Measurements from ENCODE around the gene ZYG11A. TPM values are rescaled to one million over a fixed set of nuclear protein-coding genes. Genes with fewer than 3 reads are reported as not detected.

ZYG11A gene
- total and polyA plus RNA-seq, 2 donors (not counting 3 experiments of a cell fraction or from before 2014, with no cell fraction given) = 0.40 to 2.1 TPM

DNA sequence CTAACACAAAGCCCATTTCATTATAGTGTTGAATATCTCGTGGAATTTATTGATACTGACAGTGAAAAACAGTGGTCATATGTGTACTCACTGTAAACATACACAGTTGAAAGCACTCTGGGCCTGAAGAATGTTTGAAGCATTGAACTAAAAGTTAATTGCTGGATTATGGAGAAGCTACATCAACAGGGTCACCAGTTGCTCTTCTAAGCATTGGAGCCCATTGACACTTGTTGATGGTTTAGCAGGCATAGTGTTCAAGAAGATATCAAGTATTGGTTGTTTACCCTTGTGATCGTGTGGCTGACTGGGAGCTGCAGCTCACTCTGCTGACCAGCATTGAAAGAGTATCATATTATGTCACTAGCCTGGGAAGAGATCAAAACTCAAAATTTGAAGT lies 10.3 kb downstream of the ZYG11A start:
- BruUV-seq (replicated peaks) = no TSS peak
- DNase-seq (ENCODE audit: low read depth, low spot score) = no peak
- FAIRE-seq = no peak

More for the DNA sequence above, 10.3 kb downstream of the ZYG11A start:
- Histone ChIP-seq H3K4me2 (ENCODE audit: insufficient read depth, low read length) (no peak overlapping the region), H3K9me1 (replicated peaks; ENCODE audit: control insufficient read depth, extremely low read depth, insufficient read depth, low read length) (no peaks in the 10 kb centered on the region), H3K4me1 (ENCODE audit: control insufficient read depth, extremely low read depth, insufficient read depth, low read length) (no peaks in the 10 kb centered on the region), H3K9ac (replicated peaks; ENCODE audit: extremely low read depth, insufficient read depth, low read length) (no peak overlapping the region), H4K20me1 (replicated peaks; ENCODE audit: control insufficient read depth, extremely low read depth, insufficient read depth, low read length) (no peaks in the 10 kb centered on the region), H3K4me3 (replicated peaks in 1 of 3; ENCODE audit: insufficient read depth in 1 of 3, low read depth in 1 of 3, low read length in 3 of 3) (no peak overlapping the region), H3K36me3 (ENCODE audit: control insufficient read depth in 2 of 2, extremely low read depth in 1 of 2, insufficient read depth in 2 of 2, low read length in 2 of 2) (no peaks in the 10 kb centered on the region), H3K79me2 (ENCODE audit: control insufficient read depth, insufficient read depth, low read length) (no peaks in the 10 kb centered on the region), H3K27ac (ENCODE audit: insufficient read depth, low read depth, low read length) (no peak overlapping the region), H3K27me3 (ENCODE audit: control insufficient read depth in 2 of 2, insufficient read depth in 2 of 2, low read length in 2 of 2) (no peaks in the 10 kb centered on the region), H2AFZ (ENCODE audit: low read depth, low read length) (no peak overlapping the region), H3K9me3 (replicated peaks; ENCODE audit: control insufficient read depth, insufficient read depth, low read length) (no peaks in the 10 kb centered on the region)
- ChIA-PET POLR2A (no interaction called here), CTCF (interaction anchor here (1.3 kb wide), 1 partner anchor 16 kb away, joined by 3 read pairs; no protein-coding TSS in a partner anchor)
- dilution Hi-C loops (cut with MboI; ENCODE audit: extremely low pct_ligation_motif_present, low sequenced_read_pairs) (no loop called here), intact Hi-C loops (cut with micrococcal nuclease) (no loop called here)
- TF ChIP-seq, protein P1, sequence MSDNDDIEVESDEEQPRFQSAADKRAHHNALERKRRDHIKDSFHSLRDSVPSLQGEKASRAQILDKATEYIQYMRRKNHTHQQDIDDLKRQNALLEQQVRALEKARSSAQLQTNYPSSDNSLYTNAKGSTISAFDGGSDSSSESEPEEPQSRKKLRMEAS (IDR thresholded peaks at IDR 0.05; ENCODE audit: insufficient read depth, insufficient read length) = no peak
- TF ChIP-seq JUN (IDR thresholded peaks at IDR 0.05; ENCODE audit: borderline replicate concordance, insufficient read depth, insufficient read length, low read depth) (no peak), GATA2 (IDR thresholded peaks at IDR 0.05; ENCODE audit: insufficient read depth, insufficient read length, low read depth, low read length) (no peak), POLR2AphosphoS5 (IDR thresholded peaks at IDR 0.05; ENCODE audit: insufficient read depth, low read depth, low read length) (no peak), FOS (IDR thresholded peaks at IDR 0.05; ENCODE audit: borderline replicate concordance, insufficient read depth, low read length) (no peak), MYC (IDR thresholded peaks at IDR 0.05; ENCODE audit: low read depth, low read length) (no peak), POLR2A (IDR thresholded peaks at IDR 0.05; ENCODE audit: low read depth, low read length) (no peak), EZH2 (IDR thresholded peaks at IDR 0.05; ENCODE audit: borderline replicate concordance, low read depth, low read length, severe bottlenecking) (no peak)
- TF ChIP-seq, protein P2, sequence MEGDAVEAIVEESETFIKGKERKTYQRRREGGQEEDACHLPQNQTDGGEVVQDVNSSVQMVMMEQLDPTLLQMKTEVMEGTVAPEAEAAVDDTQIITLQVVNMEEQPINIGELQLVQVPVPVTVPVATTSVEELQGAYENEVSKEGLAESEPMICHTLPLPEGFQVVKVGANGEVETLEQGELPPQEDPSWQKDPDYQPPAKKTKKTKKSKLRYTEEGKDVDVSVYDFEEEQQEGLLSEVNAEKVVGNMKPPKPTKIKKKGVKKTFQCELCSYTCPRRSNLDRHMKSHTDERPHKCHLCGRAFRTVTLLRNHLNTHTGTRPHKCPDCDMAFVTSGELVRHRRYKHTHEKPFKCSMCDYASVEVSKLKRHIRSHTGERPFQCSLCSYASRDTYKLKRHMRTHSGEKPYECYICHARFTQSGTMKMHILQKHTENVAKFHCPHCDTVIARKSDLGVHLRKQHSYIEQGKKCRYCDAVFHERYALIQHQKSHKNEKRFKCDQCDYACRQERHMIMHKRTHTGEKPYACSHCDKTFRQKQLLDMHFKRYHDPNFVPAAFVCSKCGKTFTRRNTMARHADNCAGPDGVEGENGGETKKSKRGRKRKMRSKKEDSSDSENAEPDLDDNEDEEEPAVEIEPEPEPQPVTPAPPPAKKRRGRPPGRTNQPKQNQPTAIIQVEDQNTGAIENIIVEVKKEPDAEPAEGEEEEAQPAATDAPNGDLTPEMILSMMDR (IDR thresholded peaks at IDR 0.05; ENCODE audit: extremely low read depth in 1 of 2, insufficient read depth in 1 of 2, low read depth in 1 of 2, low read length in 2 of 2) = no peak

Data from endothelial cell of umbilical vein (primary cell).